IPS-20b (cell line): ENCODE measurements around the gene PPP6R3.

Experiments used
- H3K27ac ChIP-seq: one replicate; pipeline ENCODE4 v1.5.1; 2013; ENCODE audit warnings: low read length
- H3K27me3 ChIP-seq: 2 replicates; pipeline ENCODE4 v1.6.1; 2013; ENCODE audit warnings: mild to moderate bottlenecking, low read length, inconsistent platforms; ENCODE audit not compliant: insufficient read depth
- H3K36me3 ChIP-seq: 2 replicates; pipeline ENCODE4 v1.6.1; 2013; ENCODE audit warnings: low read depth, mild to moderate bottlenecking, inconsistent platforms, low read length, moderate library complexity; ENCODE audit not compliant: insufficient read depth
- H3K4me1 ChIP-seq: 2 replicates; pipeline ENCODE4 v1.6.1; 2013; ENCODE audit warnings: mild to moderate bottlenecking, control low read depth, inconsistent platforms, low read length, moderate library complexity; ENCODE audit not compliant: insufficient read depth
- H3K4me3 ChIP-seq: 2 replicates; pipeline ENCODE4 v1.5.1; 2013; ENCODE audit warnings: mild to moderate bottlenecking, low read length, inconsistent platforms
- H3K9ac ChIP-seq: 2 replicates; pipeline ENCODE4 v1.6.1; 2013; ENCODE audit warnings: low read depth, mild to moderate bottlenecking, inconsistent platforms, low read length, moderate library complexity
- H3K9me3 ChIP-seq: 2 replicates; pipeline ENCODE4 v1.6.1; 2013; ENCODE audit warnings: mild to moderate bottlenecking, low read depth, low read length, inconsistent platforms; ENCODE audit not compliant: insufficient read depth

PPP6R3 gene

DNA sequence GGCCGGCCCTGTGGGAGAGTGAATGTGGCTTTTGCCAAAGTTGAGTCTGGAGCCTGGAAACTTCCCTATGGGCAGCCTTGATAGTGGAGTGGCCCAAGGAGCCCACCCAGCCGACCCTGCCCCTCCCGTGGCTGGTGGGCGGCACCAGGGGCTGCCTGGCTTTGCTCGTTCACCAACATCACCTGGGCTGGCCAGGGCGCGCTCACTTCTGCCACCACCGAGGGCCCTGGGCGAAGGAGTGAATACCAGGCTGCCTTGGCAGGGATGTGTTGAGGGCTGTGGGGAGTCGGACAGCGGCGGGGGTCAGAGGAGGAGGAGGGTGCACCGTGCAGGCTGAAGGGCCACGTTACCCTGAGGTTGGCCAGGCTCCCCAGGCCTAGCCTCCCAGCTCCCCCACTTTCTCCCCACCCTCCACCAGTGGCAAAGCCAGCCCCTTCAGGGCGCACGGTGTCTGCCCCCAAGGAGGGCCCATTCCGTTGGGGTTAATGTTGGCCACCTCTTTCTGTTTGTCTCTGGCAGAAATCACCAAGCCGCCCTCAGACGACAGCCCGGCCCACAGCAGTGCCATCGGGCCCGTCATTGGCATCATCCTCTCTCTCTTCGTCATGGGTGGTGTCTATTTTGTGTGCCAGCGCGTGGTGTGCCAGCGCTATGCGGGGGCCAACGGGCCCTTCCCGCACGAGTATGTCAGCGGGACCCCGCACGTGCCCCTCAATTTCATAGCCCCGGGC, 22.5 kb upstream of the PPP6R3 start:
- Histone ChIP-seq H3K9ac (no peak overlapping the region), H3K36me3 (peaks cover 13% of the 10 kb centered on the region; the same call in 1 of the 2 replicates), H3K27me3 (no peaks in the 10 kb centered on the region), H3K9me3 (no peaks in the 10 kb centered on the region), H3K4me1 (peaks cover 20% of the 10 kb centered on the region), H3K27ac (no peak overlapping the region), H3K4me3 (no peak overlapping the region)

DNA sequence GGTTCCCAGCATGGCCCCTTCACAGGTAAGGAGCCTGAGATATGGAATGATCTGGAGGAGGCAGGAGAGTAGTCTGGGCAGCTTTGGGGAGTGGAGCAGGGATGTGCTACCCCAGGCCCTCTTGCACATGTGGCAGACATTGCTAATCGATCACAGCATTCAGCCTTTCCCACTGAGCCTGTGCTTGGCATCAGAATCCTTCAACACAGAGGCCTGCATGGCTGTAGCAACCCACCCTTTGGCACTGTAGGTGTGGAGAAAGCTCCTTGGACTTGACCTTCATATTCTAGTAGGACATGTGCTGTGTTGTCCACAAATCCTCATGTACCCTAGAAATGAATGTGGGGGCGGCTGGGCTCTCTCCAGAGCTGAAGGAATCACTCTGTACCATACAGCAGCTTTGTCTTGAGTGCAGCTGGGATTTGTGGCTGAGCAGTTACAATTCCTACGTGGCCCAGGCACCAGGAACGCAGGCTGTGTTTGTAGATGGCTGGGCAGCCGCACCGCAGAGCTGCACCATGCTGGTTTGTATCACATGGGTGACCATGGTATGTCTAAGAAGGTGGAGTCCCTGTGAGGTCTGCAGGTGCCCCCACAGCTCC, 21.8 kb upstream of the PPP6R3 start:
- no peak overlapping the region for H3K9ac ChIP-seq
- H3K36me3 ChIP-seq, result peaks cover 10% of the 10 kb centered on the region; the same call in 1 of the 2 replicates
- H3K4me1 ChIP-seq, result peaks cover 20% of the 10 kb centered on the region
- no peaks in the 10 kb centered on the region for H3K9me3 ChIP-seq
- H3K27ac ChIP-seq, result no peak overlapping the region
- H3K4me3 ChIP-seq, result no peak overlapping the region
- H3K27me3 ChIP-seq, result no peaks in the 10 kb centered on the region

DNA sequence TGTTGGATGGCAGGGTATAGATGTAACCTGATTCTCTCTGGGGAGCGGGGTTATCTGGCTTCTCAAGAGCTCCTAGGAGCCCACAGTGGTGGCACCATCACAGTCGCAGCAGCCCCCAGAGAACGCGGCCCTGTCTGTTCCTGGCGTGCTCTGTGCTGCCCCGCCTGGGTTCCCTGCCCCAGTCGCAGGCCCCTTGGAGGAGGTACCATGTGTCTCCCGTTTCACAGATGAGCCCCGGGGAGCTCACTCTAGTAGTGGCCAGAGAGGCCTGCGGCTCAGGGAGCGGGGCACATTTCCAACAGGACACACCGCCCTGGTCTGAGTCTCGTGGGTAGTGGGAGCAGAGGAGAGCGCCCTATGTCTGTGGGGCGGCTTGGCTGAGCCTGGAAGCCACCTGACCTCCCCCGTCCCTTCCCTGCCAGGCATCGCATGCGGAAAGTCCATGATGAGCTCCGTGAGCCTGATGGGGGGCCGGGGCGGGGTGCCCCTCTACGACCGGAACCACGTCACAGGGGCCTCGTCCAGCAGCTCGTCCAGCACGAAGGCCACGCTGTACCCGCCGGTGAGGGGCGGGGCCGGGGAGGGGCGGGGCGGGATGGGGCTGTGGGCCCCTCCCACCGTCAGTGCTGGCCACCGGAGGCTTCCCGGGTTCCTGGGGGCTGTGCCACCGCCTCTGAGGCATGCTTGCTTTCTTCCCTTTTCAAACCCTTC, 21.0 kb upstream of the PPP6R3 start:
- H3K9ac ChIP-seq, result peak overlapping the region; percentile 51; the same call in 1 of the 2 replicates
- H3K27ac ChIP-seq, result no peak overlapping the region

DNA sequence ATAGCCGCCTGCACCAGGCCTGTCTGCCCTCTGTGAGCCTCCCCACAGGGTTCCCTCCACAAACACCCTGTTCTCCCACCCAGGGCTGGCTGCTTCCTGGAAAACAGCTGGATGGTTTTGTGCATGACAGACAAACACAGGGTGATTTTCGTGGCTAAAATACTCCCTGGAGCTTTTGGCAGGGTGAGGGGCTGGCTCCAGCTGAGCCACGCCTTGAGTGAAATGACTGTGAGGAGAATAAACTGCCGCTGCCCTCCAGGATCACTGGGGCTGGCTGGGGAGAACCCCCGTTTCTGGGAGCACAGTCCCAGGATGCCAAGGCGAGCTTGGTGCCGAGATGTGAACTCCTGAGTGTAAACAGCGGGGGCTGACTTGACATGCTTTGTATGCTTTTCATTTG, 20.3 kb upstream of the PPP6R3 start:
- no peaks in the 10 kb centered on the region for H3K27me3 ChIP-seq
- no peaks in the 10 kb centered on the region for H3K9me3 ChIP-seq
- peak overlapping the region; percentile 51 for H3K9ac ChIP-seq
- no peak overlapping the region; the same call in 1 of the 2 replicates for H3K4me3 ChIP-seq
- peaks cover 5% of the 10 kb centered on the region; the same call in 1 of the 2 replicates for H3K36me3 ChIP-seq
- H3K4me1 ChIP-seq, result peaks cover 20% of the 10 kb centered on the region
- H3K27ac ChIP-seq, result no peak overlapping the region

More for the DNA sequence above, 21.0 kb upstream of the PPP6R3 start:
- H3K27me3 ChIP-seq, result no peaks in the 10 kb centered on the region
- H3K4me1 ChIP-seq, result peaks cover 20% of the 10 kb centered on the region
- no peak overlapping the region for H3K4me3 ChIP-seq
- H3K9me3 ChIP-seq, result no peaks in the 10 kb centered on the region
- H3K36me3 ChIP-seq, result peaks cover 5% of the 10 kb centered on the region; the same call in 1 of the 2 replicates

DNA sequence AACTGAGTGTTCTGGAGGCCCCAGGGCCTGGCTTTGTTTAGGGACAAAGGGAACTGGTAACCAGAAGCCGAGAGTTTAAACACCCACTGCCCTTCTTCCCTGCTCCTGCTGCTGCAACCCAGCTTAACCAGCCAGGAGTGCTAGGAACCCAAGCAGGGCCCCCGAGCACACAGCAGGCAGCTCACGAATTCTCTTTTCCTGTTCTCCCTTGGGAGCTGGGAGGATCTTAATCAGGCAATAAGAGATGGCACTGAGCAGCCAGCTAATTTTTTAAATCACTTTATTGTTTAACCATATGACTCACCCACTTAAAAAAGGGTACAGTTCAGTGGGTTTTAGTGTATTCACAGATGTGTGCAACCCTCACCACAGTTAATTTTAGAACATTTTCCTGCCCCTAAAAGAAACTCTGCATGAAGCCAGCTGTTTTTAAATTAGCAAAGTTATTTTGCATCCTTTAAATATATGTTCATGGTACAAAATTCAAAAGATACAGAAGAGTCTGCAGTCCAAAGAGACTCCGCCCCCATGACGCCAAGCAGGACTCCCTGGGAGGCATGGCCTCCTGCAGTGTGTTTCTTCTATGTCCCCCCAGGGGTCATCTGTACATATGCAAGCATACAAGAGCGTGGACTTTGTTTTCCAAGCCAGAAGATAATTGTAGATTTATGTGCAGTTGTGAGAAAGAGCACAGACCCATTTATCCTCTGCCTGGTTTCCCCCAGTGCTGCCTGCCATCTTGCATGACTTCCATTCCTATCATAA, 18.9 kb upstream of the PPP6R3 start:
- H3K27ac ChIP-seq, result no peak overlapping the region
- peaks cover 20% of the 10 kb centered on the region for H3K4me1 ChIP-seq
- H3K9ac ChIP-seq, result no peak overlapping the region

DNA sequence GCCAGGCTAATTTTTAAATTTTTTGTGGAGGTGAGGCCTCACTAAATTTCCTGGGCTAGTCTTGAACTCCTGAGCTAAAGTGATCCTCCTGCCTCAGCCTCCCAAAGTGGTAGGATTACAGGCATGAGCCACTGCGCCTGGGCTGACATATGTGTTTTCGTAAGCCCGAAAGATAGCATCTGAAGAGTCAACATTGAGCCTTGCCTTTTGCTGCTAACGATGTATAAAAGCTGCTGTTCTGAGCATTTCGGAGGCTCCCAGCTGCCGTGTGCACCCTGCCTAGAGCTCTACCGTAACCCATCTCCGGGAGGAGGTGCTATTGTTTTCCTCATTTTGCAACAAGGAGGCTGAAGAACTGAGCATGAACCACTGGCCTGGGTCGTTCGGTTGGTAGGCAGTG, 18.1 kb upstream of the PPP6R3 start:
- H3K4me1 ChIP-seq, result peaks cover 20% of the 10 kb centered on the region
- H3K27ac ChIP-seq, result no peak overlapping the region
- no peaks in the 10 kb centered on the region for H3K27me3 ChIP-seq
- H3K4me3 ChIP-seq, result no peak overlapping the region
- no peak overlapping the region for H3K9ac ChIP-seq
- no peaks in the 10 kb centered on the region for H3K9me3 ChIP-seq
- H3K36me3 ChIP-seq, result peaks cover 6% of the 10 kb centered on the region; the same call in 1 of the 2 replicates

More for the DNA sequence above, 18.9 kb upstream of the PPP6R3 start:
- peaks cover 5% of the 10 kb centered on the region; the same call in 1 of the 2 replicates for H3K36me3 ChIP-seq
- H3K27me3 ChIP-seq, result no peaks in the 10 kb centered on the region
- H3K4me3 ChIP-seq, result no peak overlapping the region
- no peaks in the 10 kb centered on the region for H3K9me3 ChIP-seq

DNA sequence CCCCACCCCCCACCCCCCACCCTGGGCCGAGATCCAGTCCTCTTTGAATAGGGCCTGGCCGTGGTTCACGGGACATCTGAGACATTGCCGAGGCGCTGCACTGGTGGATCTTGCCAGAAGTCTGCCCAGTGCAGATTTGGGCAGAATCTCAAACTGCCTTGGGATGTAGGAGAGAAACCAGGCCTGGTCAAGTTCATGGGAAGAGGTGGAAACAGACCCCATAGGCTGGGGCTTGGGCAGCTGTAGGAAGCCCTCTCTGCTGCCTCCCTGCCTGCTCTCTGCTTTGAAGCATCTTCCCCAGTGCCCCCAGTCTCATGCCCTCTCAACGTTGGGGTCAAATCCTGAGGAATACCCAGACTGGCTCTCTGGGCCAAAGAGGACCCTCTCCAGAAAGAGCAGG, 16.0 kb upstream of the PPP6R3 start:
- Histone ChIP-seq H3K4me1 (peaks cover 20% of the 10 kb centered on the region), H3K9ac (no peak overlapping the region), H3K4me3 (no peak overlapping the region), H3K27ac (no peak overlapping the region), H3K27me3 (no peaks in the 10 kb centered on the region), H3K9me3 (no peaks in the 10 kb centered on the region), H3K36me3 (peaks cover 14% of the 10 kb centered on the region; the same call in 1 of the 2 replicates)

DNA sequence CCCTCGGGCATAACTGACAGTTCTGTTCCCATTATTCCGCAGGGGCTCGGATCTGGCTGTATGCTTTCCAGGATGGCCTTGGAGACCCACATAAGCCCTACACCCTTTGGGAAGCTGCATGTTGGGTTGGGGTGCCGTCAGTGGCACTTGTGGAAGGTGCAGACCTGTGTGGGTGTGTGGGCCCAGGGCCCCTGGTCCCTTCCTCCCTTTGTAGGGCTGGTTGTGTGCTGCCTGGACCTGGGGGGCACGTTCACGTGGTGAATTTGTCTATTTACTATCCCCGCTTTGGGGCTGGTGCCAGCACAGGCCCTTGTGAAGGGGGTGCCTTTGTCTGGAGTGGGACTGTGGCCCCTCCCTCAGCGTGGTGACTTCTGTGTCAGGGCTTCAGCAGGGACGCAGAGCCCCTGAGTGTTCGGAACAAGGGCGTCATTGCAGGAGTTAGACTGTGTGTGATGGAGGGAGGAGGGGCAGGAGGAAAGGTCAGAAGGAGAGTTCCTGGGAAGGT, 15.0 kb upstream of the PPP6R3 start:
- peaks cover 14% of the 10 kb centered on the region; the same call in 1 of the 2 replicates for H3K36me3 ChIP-seq
- no peak overlapping the region for H3K27ac ChIP-seq
- H3K9me3 ChIP-seq, result no peaks in the 10 kb centered on the region
- H3K27me3 ChIP-seq, result no peaks in the 10 kb centered on the region
- H3K9ac ChIP-seq, result no peak overlapping the region
- H3K4me1 ChIP-seq, result peaks cover 14% of the 10 kb centered on the region
- H3K4me3 ChIP-seq, result no peak overlapping the region

DNA sequence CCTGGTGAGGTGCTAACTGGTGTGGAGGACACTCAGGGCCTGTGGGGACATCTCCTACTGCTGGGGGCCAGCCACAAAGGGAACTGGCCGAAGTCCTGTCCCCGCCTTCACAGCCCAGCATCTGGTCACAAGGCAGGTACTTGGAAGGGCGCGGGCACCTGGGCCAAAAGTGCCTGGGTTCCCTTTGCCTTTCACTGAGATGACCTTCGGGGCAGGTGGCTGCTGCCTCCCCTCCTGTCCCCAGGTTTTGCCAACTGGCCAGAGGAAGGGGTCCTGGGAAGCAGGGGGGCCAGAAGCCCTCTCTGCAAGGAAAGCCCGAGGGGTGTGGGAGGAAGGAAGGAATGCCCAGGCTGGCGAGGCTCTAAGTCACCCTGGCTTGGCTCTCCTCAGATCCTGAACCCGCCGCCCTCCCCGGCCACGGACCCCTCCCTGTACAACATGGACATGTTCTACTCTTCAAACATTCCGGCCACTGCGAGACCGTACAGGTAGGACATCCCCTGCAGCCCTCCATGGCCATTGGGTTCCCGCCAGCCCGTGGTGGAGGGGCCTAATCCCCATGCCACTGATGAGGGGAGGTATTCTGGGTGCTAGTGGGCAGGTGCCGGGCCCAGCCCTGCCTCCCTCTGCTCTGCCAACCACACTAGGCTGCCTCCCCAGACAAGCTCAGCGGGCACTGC, 14.4 kb upstream of the PPP6R3 start:
- peaks cover 14% of the 10 kb centered on the region; the same call in 1 of the 2 replicates for H3K36me3 ChIP-seq

DNA sequence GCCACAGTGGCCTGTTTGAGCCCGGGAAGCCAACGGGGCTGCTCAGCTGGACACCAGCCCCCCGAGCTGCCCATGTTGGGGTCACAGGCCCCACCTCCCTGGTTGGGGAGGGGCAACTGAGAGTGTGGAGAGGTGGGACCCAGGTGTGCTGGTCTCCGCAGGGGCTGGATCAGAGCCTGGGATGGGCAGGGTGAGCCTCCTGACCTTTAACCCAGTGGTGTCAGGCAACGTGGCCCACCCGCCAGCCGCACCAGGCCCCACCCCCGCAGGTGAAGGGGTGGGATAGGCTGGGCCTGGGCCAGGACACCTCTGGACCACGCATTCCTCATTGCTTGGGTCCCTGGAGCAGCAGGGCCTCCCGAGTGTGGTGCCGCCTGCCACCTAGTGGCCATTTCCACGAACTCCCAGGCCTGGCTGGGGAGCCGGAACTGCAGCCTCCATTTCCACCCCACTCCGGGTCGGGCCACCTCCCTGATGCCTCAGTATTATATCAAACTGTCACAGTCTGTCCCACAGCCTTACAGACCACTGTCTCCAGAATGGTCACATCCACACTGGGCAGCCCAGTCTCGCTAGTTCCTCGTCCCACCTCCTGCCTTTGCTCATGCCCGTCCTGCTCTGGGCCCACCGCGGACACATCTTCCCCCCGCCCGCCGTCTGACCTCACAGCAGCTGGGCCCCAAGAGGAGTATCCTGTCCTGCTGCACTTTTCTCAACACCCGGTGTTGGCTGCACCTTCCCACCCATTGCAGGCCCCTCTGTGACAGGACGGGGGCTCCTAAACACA, 13.3 kb upstream of the PPP6R3 start:
- H3K36me3 ChIP-seq, result peaks cover 14% of the 10 kb centered on the region; the same call in 1 of the 2 replicates
- H3K9me3 ChIP-seq, result no peaks in the 10 kb centered on the region
- no peak overlapping the region for H3K27ac ChIP-seq
- no peak overlapping the region for H3K9ac ChIP-seq
- peaks cover 1% of the 10 kb centered on the region; the same call in 1 of the 2 replicates for H3K4me1 ChIP-seq
- H3K27me3 ChIP-seq, result no peaks in the 10 kb centered on the region
- no peak overlapping the region for H3K4me3 ChIP-seq

More for the DNA sequence above, 14.4 kb upstream of the PPP6R3 start:
- no peak overlapping the region for H3K4me3 ChIP-seq
- H3K9me3 ChIP-seq, result no peaks in the 10 kb centered on the region
- H3K4me1 ChIP-seq, result peaks cover 11% of the 10 kb centered on the region
- H3K9ac ChIP-seq, result no peak overlapping the region
- no peak overlapping the region for H3K27ac ChIP-seq
- H3K27me3 ChIP-seq, result no peaks in the 10 kb centered on the region
